ENCODE measurements around the gene LAMA2. TPM values are rescaled to one million over a fixed set of nuclear protein-coding genes. Genes with fewer than 3 reads are reported as not detected.

The LAMA2 gene
- total RNA-seq, 1 experiment from 2014 or later = 4.2 TPM

DNA sequence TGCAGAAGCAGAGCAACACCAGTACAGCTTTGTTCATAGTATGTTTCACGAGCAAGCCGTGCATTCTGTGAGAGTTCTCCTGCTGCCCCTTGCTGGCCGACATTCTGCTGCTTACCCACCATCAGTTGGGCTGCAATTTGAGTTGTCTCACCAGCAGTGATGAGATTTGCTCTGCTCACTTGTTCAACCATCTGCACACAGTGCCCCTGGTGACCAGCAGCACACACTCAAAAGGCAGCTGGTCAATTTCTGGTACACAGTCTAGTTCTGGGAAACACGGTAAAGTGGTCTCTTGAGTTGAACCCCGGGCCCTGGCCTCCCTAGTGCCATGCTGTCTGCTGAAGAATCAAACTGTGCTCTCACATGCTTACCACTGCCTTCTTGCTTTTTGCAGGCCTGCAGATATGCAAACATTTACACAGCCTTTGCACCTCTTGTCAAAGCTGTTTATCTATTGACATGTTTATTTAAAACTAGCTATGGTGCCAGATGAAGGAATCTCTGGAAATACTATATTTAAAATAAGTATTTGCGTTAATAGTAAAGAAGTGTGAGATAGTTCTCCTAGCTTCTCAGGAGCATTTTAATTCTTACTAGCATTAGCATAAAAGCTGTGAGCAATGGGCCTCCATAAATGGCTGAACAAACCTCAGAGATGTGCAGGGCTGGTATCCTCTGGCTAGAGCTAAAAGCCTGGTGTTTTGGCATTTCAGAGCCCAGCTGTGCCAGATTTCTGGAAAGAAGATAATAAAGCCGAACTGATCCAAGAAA, 592.7 kb downstream of the LAMA2 start:
- no CpG with 5 or more reads among the region's 7 CpGs for WGBS (ENCODE audit: extremely low coverage, insufficient read length, low lambda C conversion rate)

More for the DNA sequence above, 592.7 kb downstream of the LAMA2 start:
- DNase-seq = peak; percentile 28
- no peak overlapping the region for H4K5ac ChIP-seq (ENCODE audit: insufficient read length, low read depth, low read length)
- no peak overlapping the region for H3K27ac ChIP-seq (ENCODE audit: insufficient read length, low read depth, low read length)
- no peak overlapping the region for H3K9ac ChIP-seq (ENCODE audit: extremely low read depth, insufficient read length, low read length)
- H3K27me3 ChIP-seq (ENCODE audit: insufficient read depth, low read length) = no peaks in the 10 kb centered on the region
- no peak overlapping the region for H2BK15ac ChIP-seq (ENCODE audit: low read depth, low read length)
- no peaks in the 10 kb centered on the region for H3K27me3 Mint-ChIP-seq (ENCODE audit: low read depth)
- no peaks in the 10 kb centered on the region for H3K9me3 Mint-ChIP-seq
- no peak overlapping the region for H3K4me2 ChIP-seq (ENCODE audit: insufficient read depth, insufficient read length, low read length)
- H2BK20ac ChIP-seq (ENCODE audit: low read depth, low read length, poor library complexity, severe bottlenecking) = no peak overlapping the region
- no peaks in the 10 kb centered on the region for H3K36me3 Mint-ChIP-seq (ENCODE audit: insufficient read depth in 1 of 3, low read depth in 3 of 3)
- no peak overlapping the region for H3K4ac ChIP-seq (ENCODE audit: low read depth, low read length)
- peaks cover 2% of the 10 kb centered on the region; the same call in 1 of the 2 replicates for H3K4me1 ChIP-seq (ENCODE audit: insufficient read depth, low read length)
- H4K8ac ChIP-seq (replicated peaks; ENCODE audit: insufficient read length, low read depth, low read length) = no peak overlapping the region
- no peak overlapping the region for H2BK120ac ChIP-seq (ENCODE audit: low read depth, low read length, poor library complexity, severe bottlenecking)
- H3K14ac ChIP-seq (ENCODE audit: insufficient read depth, low read length) = no peak overlapping the region
- no peak overlapping the region for H3T11ph ChIP-seq (ENCODE audit: low read length)
- H4K91ac ChIP-seq (ENCODE audit: insufficient read length, low read depth, low read length) = no peak overlapping the region
- H3K79me1 ChIP-seq (ENCODE audit: insufficient read depth, low read depth, low read length, poor library complexity, severe bottlenecking) = no peaks in the 10 kb centered on the region
- H3K56ac ChIP-seq (ENCODE audit: insufficient read length, low read depth, low read length) = no peak overlapping the region
- H2BK12ac ChIP-seq (ENCODE audit: insufficient read length, low read depth, low read length) = no peak overlapping the region
- H3K4me1 Mint-ChIP-seq = peaks cover 3 to 9% of the 10 kb centered on the region in 2 experiments; a peak in 3 of 4 replicates
- no peaks in the 10 kb centered on the region for H4K20me1 ChIP-seq (ENCODE audit: control insufficient read depth, insufficient read depth, insufficient read length)
- no peak overlapping the region for H3K18ac ChIP-seq (ENCODE audit: insufficient read length, low read depth, low read length)
- no peak overlapping the region for H2BK5ac ChIP-seq (ENCODE audit: insufficient read length, low read length)
- no peak overlapping the region for H3K4me3 Mint-ChIP-seq
- H2AK5ac ChIP-seq (ENCODE audit: insufficient read length, low read length) = no peak overlapping the region
- H2AFZ ChIP-seq (ENCODE audit: low read length) = no peak overlapping the region
- H3K79me2 ChIP-seq (ENCODE audit: insufficient read depth, low read length) = no peaks in the 10 kb centered on the region
- H3K27ac Mint-ChIP-seq = no peak overlapping the region
- no peak overlapping the region for H3K23ac ChIP-seq (ENCODE audit: insufficient read length, low read depth, low read length)
- no peaks in the 10 kb centered on the region for H3K23me2 ChIP-seq (ENCODE audit: insufficient read length, low read depth, low read length, poor library complexity, severe bottlenecking)
- no peaks in the 10 kb centered on the region for H3K9me3 ChIP-seq (ENCODE audit: control insufficient read depth, low read depth, low read length)
- TF ChIP-seq, protein P1, sequence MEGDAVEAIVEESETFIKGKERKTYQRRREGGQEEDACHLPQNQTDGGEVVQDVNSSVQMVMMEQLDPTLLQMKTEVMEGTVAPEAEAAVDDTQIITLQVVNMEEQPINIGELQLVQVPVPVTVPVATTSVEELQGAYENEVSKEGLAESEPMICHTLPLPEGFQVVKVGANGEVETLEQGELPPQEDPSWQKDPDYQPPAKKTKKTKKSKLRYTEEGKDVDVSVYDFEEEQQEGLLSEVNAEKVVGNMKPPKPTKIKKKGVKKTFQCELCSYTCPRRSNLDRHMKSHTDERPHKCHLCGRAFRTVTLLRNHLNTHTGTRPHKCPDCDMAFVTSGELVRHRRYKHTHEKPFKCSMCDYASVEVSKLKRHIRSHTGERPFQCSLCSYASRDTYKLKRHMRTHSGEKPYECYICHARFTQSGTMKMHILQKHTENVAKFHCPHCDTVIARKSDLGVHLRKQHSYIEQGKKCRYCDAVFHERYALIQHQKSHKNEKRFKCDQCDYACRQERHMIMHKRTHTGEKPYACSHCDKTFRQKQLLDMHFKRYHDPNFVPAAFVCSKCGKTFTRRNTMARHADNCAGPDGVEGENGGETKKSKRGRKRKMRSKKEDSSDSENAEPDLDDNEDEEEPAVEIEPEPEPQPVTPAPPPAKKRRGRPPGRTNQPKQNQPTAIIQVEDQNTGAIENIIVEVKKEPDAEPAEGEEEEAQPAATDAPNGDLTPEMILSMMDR (conservative IDR thresholded peaks at IDR 0.05) = no peak
